Spleen (tissue), 11 donors: ENCODE results near the gene VRTN. TPM values are rescaled to one million over a fixed set of nuclear protein-coding genes. Genes with fewer than 3 reads are reported as not detected.

Source experiments
- DNase-seq: peaks from one replicate; pipeline ENCODE4 v3.0.0-alpha.2; 2020
- H3K27ac ChIP-seq, 8 donors: fragments of 200-600 bp; sonication (generic) in 7 of 8; 1 replicate in 4 of 8; 2 replicates in 4 of 8; pipeline versions ENCODE4 v1.5.0 to v1.8.0; 2016 to 2021; ENCODE audit warnings: inconsistent platforms in 4 of 8, mild to moderate bottlenecking in 4 of 8, moderate library complexity in 1 of 8
- H3K27me3 ChIP-seq, 7 donors: fragments of 200-600 bp; sonication (generic) in 6 of 7; replicated peaks in 1 of 7; 1 replicate in 4 of 7; 2 replicates in 3 of 7; pipeline versions ENCODE4 v1.5.0 to v1.8.0; 2016 to 2021; ENCODE audit warnings: inconsistent platforms in 3 of 7, mild to moderate bottlenecking in 1 of 7
- H3K36me3 ChIP-seq, 6 donors: fragments of 200-600 bp; sonication (generic) in 5 of 6; 1 replicate in 4 of 6; 2 replicates in 2 of 6; pipeline versions ENCODE4 v1.5.0 to v1.8.0; 2016 to 2021; ENCODE audit warnings: inconsistent platforms in 2 of 6
- H3K4me1 ChIP-seq, 6 donors: fragments of 200-600 bp; sonication (generic) in 5 of 6; 1 replicate in 3 of 6; 2 replicates in 3 of 6; pipeline versions ENCODE4 v1.5.0 to v1.8.0; 2016 to 2021; ENCODE audit warnings: inconsistent platforms in 3 of 6
- H3K4me3 ChIP-seq, 8 donors: fragments of 200-600 bp; sonication (generic) in 7 of 8; 1 replicate in 4 of 8; 2 replicates in 4 of 8; pipeline versions ENCODE4 v1.5.0 to v1.8.0; 2016 to 2021; ENCODE audit warnings: inconsistent platforms in 4 of 8, mild to moderate bottlenecking in 4 of 8, moderate library complexity in 2 of 8
- H3K9me3 ChIP-seq, 8 donors: fragments of 200-600 bp; sonication (generic) in 7 of 8; 1 replicate in 4 of 8; 2 replicates in 4 of 8; pipeline versions ENCODE4 v1.5.0 to v1.8.0; 2016 to 2021; ENCODE audit warnings: inconsistent platforms in 4 of 8
- CTCF ChIP-seq, 11 experiments: fragments of 200-600 bp in 7 of 11; fragments of 450-650 bp in 4 of 11; sonication (generic) in 4 of 11; IDR thresholded peaks in 8 of 11; conservative IDR thresholded peaks in 3 of 11; 1 replicate in 7 of 11; 2 replicates in 4 of 11; pipeline versions ENCODE4 v1.4.0 to v1.8.0; 2016 to 2021; ENCODE audit warnings: antibody characterized with exemption in 11 of 11, inconsistent platforms in 4 of 11, mild to moderate bottlenecking in 1 of 11
- POLR2A ChIP-seq, 3 donors: fragments of 450-650 bp; IDR thresholded peaks; one replicate each; pipeline ENCODE4 v1.5.1; 2017; ENCODE audit warnings: antibody characterized with exemption in 3 of 3, mild to moderate bottlenecking in 1 of 3
- POLR2AphosphoS5 ChIP-seq, 3 donors: sonication (generic); formaldehyde crosslinking; IDR thresholded peaks; one replicate each; pipeline ENCODE4 v1.5.1; 2017; ENCODE audit warnings: antibody characterized with exemption in 3 of 3
- WGBS, 5 donors: extraction: QIAGEN DNeasy Blood & Tissue Kit in 3 of 5; methylation state at CpG; one replicate each; pipeline versions ENCODE4 v1.1.5 to v1.1.7; 2013 to 2018; 5-methylcytosine and 5-hydroxymethylcytosine counted together
- intact Hi-C: fragments of 100-400 bp; cut with DNase I; formaldehyde crosslinking; loops from one replicate; pipeline ENCODE4 v1.15.0; 2023; ENCODE audit warnings: low total_unique reads
- polyA plus RNA-seq, 3 donors: library from polyadenylated mRNA; stranded (reverse); fragments of 200-250 nt; gene quantifications; one replicate each; pipeline ENCODE4 v1.2.1, GENCODE V29; 2013
- total RNA-seq, 7 donors: library from RNA; depleted of rRNA in 3 of 7; stranded (reverse); fragments of >200 nt in 3 of 7; fragmentation: NEBNext Ultra II Directional in 4 of 7; extraction: Animal tissue kit (Norgen Biotek cat#: 25700) in 4 of 7; gene quantifications; one replicate each; pipeline versions ENCODE4 v1.1.0 to v1.2.1, GENCODE V29; 2016 to 2021
- donor health status: healthy with polysubstance abuse.
- donor health status: DM: no; HTN: no; CAD: no; lungs with moderate emphysema.
- donor health status: DM: no; HTN: no; CAD: no.
- donor health status: Bipolar disorder and iron deficiency.
- donor health status: healthy.
- donor health status: DM: no; HTN: no; CAD: no.
- donor health status: DM: yes; HTN: yes; CAD: no.

VRTN gene
- total and polyA plus RNA-seq, 10 donors: 0.07 to 0.21 (median 0.10) TPM; not detected in 7

GRCh38 chr14:74309125-74310022, 38.9 kb upstream of the VRTN start:
- Histone ChIP-seq H3K36me3 (no peaks in the 10 kb centered on the region), H3K4me3 (no peak overlapping the region), H3K4me1 (no peaks in the 10 kb centered on the region), H3K9me3 (no peaks in the 10 kb centered on the region), H3K27me3 (no peaks in the 10 kb centered on the region), H3K27ac (no peak overlapping the region)
- intact Hi-C loops: no loop called here
- 76 to 81% (median 79%) methylated on average over 8 of the region's 8 CpGs for WGBS, 5 donors
- no peak for DNase-seq
- TF ChIP-seq POLR2AphosphoS5 (IDR thresholded peaks at IDR 0.05) (no peak), POLR2A (IDR thresholded peaks at IDR 0.05) (no peak), CTCF (IDR thresholded peaks at IDR 0.05 in 8 of 11, conservative IDR thresholded peaks at IDR 0.05 in 3 of 11) (no peak)

- H3K27ac ChIP-seq: no peak overlapping the region
- H3K27me3 ChIP-seq: no peaks in the 10 kb centered on the region
- 73 to 88% (median 79%) methylated on average over 2 of the region's 2 CpGs for WGBS, 5 donors
- no peaks in the 10 kb centered on the region for H3K4me1 ChIP-seq
- TF ChIP-seq CTCF (IDR thresholded peaks at IDR 0.05 in 8 of 11, conservative IDR thresholded peaks at IDR 0.05 in 3 of 11): no peak
- TF ChIP-seq POLR2AphosphoS5 (IDR thresholded peaks at IDR 0.05): no peak
- no peak for TF ChIP-seq POLR2A (IDR thresholded peaks at IDR 0.05)
- no peaks in the 10 kb centered on the region for H3K9me3 ChIP-seq
- H3K4me3 ChIP-seq: no peak overlapping the region
- intact Hi-C loops: no loop called here
- H3K36me3 ChIP-seq: no peaks in the 10 kb centered on the region
- DNase-seq: no peak
Observed at GRCh38 chr14:74312161-74312560, 36.1 kb upstream of the VRTN start.

- 73 to 89% (median 83%) methylated on average over 5 of the region's 5 CpGs for WGBS, 5 donors
- Histone ChIP-seq H3K36me3 (no peaks in the 10 kb centered on the region), H3K4me1 (no peaks in the 10 kb centered on the region), H3K4me3 (no peak overlapping the region), H3K27ac (no peak overlapping the region), H3K27me3 (no peaks in the 10 kb centered on the region), H3K9me3 (no peaks in the 10 kb centered on the region)
- DNase-seq: no peak
- intact Hi-C loops: no loop called here
- no peak for TF ChIP-seq POLR2AphosphoS5 (IDR thresholded peaks at IDR 0.05)
- no peak for TF ChIP-seq CTCF (IDR thresholded peaks at IDR 0.05 in 8 of 11, conservative IDR thresholded peaks at IDR 0.05 in 3 of 11)
- no peak for TF ChIP-seq POLR2A (IDR thresholded peaks at IDR 0.05)
Observed at GRCh38 chr14:74313601-74314000, 34.7 kb upstream of the VRTN start.

GRCh38 chr14:74314576-74314975, 33.7 kb upstream of the VRTN start:
- DNase-seq: no peak
- no peaks in the 10 kb centered on the region for H3K9me3 ChIP-seq
- no peaks in the 10 kb centered on the region for H3K36me3 ChIP-seq
- H3K4me3 ChIP-seq: no peak overlapping the region
- no peak overlapping the region for H3K27ac ChIP-seq
- WGBS, 5 donors: 88 to 95% (median 92%) methylated on average over 4 of the region's 4 CpGs
- no peaks in the 10 kb centered on the region for H3K4me1 ChIP-seq
- TF ChIP-seq POLR2A (IDR thresholded peaks at IDR 0.05) (no peak), POLR2AphosphoS5 (IDR thresholded peaks at IDR 0.05) (no peak), CTCF (IDR thresholded peaks at IDR 0.05 in 8 of 11, conservative IDR thresholded peaks at IDR 0.05 in 3 of 11) (no peak)
- intact Hi-C loops: no loop called here
- no peaks in the 10 kb centered on the region for H3K27me3 ChIP-seq
